ENCODE measurements around the gene MBD5.

MBD5 gene

DNA sequence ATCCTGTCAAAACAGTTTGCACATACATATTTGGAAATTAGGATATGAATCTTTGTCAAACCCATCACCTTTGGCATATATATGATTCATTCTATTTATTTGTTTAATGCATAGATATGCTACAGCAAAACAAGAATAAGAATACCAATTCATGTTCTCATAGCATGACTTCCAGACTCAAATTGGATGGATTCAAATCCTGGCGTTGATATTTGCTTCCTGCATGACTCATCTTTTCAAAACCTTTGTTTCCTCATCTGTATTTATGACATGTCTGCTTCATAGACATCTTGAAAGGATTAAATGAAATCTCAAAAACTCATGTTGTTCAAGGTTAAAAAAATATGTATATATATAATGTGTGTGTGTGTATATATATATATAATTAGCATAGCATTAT lies 261.3 kb downstream of the MBD5 start:
- TF ChIP-seq, protein P1, sequence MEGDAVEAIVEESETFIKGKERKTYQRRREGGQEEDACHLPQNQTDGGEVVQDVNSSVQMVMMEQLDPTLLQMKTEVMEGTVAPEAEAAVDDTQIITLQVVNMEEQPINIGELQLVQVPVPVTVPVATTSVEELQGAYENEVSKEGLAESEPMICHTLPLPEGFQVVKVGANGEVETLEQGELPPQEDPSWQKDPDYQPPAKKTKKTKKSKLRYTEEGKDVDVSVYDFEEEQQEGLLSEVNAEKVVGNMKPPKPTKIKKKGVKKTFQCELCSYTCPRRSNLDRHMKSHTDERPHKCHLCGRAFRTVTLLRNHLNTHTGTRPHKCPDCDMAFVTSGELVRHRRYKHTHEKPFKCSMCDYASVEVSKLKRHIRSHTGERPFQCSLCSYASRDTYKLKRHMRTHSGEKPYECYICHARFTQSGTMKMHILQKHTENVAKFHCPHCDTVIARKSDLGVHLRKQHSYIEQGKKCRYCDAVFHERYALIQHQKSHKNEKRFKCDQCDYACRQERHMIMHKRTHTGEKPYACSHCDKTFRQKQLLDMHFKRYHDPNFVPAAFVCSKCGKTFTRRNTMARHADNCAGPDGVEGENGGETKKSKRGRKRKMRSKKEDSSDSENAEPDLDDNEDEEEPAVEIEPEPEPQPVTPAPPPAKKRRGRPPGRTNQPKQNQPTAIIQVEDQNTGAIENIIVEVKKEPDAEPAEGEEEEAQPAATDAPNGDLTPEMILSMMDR (IDR thresholded peaks at IDR 0.05; ENCODE audit: borderline replicate concordance, control extremely low read depth, extremely low read depth, insufficient read depth, missing control alignments), result no peak
- no peak for DNase-seq (ENCODE audit: low spot score)
- in situ Hi-C loops (cut with MboI; ENCODE audit: low sequenced_read_pairs, unreplicated experiment), result no loop called here

DNA sequence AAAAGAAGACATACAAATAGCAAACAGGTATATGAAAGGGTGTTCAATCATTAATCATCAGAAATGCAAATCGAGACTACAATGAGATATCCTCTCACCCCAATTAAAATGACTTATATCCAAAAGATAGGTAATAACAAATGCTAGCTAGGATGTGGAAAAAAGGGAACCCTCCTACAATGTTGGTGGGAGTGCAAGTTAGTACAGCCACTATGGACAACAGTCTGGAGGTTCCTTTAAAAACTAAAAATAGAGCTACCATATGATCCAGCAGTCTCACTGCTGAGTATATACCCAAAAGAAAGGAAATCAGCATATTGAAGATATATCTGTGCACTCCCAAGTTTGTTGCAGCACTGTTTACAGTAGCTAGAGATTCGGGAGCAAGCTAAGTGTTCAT lies 271.5 kb downstream of the MBD5 start:
- in situ Hi-C loops (cut with MboI; ENCODE audit: low sequenced_read_pairs, unreplicated experiment), result no loop called here
- TF ChIP-seq, protein P1 (IDR thresholded peaks at IDR 0.05; ENCODE audit: borderline replicate concordance, control extremely low read depth, extremely low read depth, insufficient read depth, missing control alignments), result no peak
- DNase-seq (ENCODE audit: low spot score), result no peak

DNA sequence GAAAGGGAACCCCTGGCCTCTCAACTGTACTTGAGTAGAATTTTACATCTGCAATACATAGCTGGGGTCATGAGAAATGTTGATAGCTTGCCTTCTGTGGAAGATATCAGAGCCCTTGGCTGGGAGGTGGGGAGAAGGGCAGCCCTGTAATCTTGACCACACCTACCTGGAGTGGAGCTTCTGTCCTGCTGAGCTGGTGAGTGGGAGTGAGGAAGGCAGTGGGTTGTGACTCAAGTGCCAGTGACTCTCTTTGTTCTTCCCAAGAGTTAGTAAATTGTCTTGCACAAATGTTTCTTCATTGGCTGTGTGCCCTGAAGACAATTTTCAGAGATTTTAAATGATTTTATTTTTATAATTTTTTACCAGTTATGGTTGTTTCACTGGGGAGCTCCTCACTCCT lies 277.3 kb downstream of the MBD5 start:
- TF ChIP-seq, protein P1 (IDR thresholded peaks at IDR 0.05; ENCODE audit: borderline replicate concordance, control extremely low read depth, extremely low read depth, insufficient read depth, missing control alignments), result no peak
- no peak for DNase-seq (ENCODE audit: low spot score)
- in situ Hi-C loops (cut with MboI; ENCODE audit: low sequenced_read_pairs, unreplicated experiment), result no loop called here

DNA sequence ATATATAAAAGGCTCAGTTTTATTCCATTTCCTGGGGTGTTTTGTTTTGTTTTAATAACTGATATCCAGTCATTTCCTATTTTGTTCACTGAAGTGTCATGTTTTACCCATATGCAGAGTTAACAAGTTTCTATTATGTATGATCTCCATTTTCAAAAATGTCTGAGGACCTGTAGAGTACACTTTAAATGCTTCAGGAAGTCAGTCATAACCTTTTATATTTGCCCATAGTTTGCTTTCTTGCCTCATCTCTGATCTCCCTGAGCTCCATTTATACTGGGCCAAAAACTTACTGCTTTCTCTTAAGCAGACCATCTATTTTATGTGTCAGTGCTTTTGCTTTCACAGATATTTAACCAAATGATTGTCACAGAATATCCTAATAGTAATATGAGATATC lies 278.7 kb downstream of the MBD5 start:
- TF ChIP-seq, protein P1 (IDR thresholded peaks at IDR 0.05; ENCODE audit: borderline replicate concordance, control extremely low read depth, extremely low read depth, insufficient read depth, missing control alignments), result no peak
- no peak for DNase-seq (ENCODE audit: low spot score)
- in situ Hi-C loops (cut with MboI; ENCODE audit: low sequenced_read_pairs, unreplicated experiment), result no loop called here

DNA sequence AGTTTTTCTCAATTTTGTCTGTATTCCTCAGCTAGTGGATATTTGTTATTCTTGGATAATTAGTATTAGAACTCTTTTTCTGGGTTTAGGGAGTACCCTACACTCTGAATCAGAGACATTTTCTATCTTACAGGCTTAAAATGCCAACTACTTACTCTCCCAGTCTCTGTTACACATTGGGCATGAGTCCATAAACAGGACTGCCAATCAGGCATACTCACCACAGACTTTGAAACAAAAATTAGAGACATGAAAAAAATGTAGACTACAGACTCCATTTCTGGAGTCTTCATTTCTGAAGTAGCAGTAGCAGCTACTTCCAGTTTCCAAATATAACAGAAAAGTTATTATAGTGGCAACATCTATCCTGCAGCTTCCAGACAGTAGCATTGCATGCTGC lies 279.7 kb downstream of the MBD5 start:
- in situ Hi-C loops (cut with MboI; ENCODE audit: low sequenced_read_pairs, unreplicated experiment), result no loop called here
- no peak for DNase-seq (ENCODE audit: low spot score)
- TF ChIP-seq, protein P1 (IDR thresholded peaks at IDR 0.05; ENCODE audit: borderline replicate concordance, control extremely low read depth, extremely low read depth, insufficient read depth, missing control alignments), result no peak

DNA sequence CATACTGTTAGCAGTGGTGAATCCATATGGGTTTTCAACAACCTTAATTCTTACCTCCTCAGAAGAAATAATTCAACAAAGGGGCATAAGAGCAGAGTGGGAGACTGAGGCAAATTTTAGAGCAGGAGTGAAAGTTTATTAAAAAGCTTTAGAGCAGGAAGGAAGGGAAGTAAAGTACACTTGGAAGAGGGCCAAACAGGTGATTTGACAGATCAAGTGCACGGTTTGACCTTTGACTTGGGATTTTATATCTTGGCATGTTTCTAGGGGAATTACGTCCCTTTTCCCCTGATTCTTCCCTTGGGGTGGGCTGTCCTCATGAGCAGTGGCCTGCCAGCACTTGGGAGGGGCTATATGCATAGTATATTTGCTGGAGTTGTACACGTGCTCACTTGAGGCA lies 280.5 kb downstream of the MBD5 start:
- no peak for DNase-seq (ENCODE audit: low spot score)
- in situ Hi-C loops (cut with MboI; ENCODE audit: low sequenced_read_pairs, unreplicated experiment), result no loop called here
- TF ChIP-seq, protein P1 (IDR thresholded peaks at IDR 0.05; ENCODE audit: borderline replicate concordance, control extremely low read depth, extremely low read depth, insufficient read depth, missing control alignments), result no peak

DNA sequence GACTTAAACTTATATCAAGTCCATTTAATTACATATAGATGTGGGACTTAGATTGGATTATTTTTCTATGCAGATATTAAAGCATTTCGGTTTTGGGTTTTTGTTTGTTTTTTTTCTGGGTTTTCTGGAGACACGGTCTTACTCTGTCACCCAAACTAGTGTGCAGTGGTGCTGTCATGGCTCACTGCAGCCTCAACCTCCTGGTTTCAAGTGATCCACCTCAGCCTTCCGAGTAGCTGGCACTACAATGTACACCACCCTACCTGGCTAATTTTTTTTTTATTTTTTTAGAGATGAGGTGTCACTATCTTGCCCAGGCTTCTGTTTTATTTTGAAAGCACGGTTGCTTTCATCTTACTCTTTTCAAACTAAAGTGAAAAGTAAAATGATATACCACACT lies 281.6 kb downstream of the MBD5 start:
- TF ChIP-seq, protein P1 (IDR thresholded peaks at IDR 0.05; ENCODE audit: borderline replicate concordance, control extremely low read depth, extremely low read depth, insufficient read depth, missing control alignments), result no peak
- no peak for DNase-seq (ENCODE audit: low spot score)
- in situ Hi-C loops (cut with MboI; ENCODE audit: low sequenced_read_pairs, unreplicated experiment), result no loop called here

Measured in GM13976 (cell line).